ENCODE measurements around the gene LMF1. TPM values are rescaled to one million over a fixed set of nuclear protein-coding genes. Genes with fewer than 3 reads are reported as not detected.
A peak's percentile ranks its signal among the peaks of the same experiment; 100 is the strongest.

The LMF1 gene
- 10 to 100 TPM; 28.2 to 42.2 (median 41.2) TPM for total RNA-seq
- total RNA-seq (2013), result 19.5 TPM

DNA sequence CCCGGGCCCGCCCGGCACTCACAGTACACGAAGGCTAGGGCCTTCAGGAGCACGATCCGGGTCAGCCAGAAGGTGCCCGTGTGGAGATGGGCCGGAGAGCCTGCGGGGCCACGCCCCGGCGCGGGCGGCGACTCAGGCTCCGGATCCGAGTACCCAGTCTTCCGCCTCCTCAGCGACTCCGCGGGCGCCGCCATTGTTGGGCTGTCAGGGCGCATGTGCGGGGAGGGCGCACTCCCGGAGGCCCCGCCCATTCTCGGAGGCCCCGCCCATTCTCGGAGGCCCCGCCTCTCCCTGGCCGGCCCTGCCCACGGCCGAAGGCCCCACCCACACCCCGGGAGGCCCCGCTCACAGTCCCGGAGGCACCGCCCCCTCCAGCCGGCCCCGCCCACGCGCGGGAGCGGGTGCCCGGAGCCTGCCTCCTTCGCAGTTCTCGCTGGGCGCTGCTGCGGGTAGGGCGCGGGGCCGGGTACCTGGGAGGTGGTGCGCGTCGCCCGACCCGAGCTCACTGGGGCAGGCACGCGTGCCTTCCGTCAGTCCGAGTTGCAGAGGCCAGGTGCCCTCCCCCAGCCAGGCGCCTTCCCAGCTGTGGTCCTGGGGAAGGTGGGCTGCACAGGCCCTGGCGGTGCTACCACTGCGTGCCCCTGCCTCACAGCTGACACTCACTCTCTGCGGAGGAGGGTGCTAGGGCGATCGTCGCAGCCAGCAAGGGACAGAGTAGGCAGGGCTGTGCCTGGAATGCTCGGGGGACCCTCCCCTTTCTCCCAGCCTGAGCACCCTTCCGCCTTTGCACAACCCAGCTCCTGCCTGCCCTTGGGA is at the start of gene LMF1:
LMF1 (minus strand) TSS at position 219 of the 816 bp plus-strand sequence; CDS start at position 215, 4 bp downstream.
- Histone ChIP-seq H3K27ac (ENCODE audit: low read length) (peak within 1 kb of the TSS; percentile 75), H3K36me3 (ENCODE audit: control insufficient read depth, insufficient read depth, low read length) (no peaks in the 10 kb centered on the region), H3K27me3 (ENCODE audit: control insufficient read depth, insufficient read depth, low read length) (no peaks in the 10 kb centered on the region), H3K4me3 (ENCODE audit: low read length) (peak within 1 kb of the TSS; percentile 76), H3K4me1 (ENCODE audit: control insufficient read depth, insufficient read depth, low read length) (peaks cover 17% of the 10 kb centered on the region), H3K9me3 (ENCODE audit: control insufficient read depth, insufficient read depth, low read length) (no peaks in the 10 kb centered on the region)
- H3K4me3 Mint-ChIP-seq, result peak within 1 kb of the TSS; percentile 88
- H3K27me3 Mint-ChIP-seq (ENCODE audit: low read depth in 2 of 2), result no peaks in the 10 kb centered on the region
- no peaks in the 10 kb centered on the region for H3K9me3 Mint-ChIP-seq
- DNase-seq (peak; percentile 95 to 97), ATAC-seq (peak; percentile 96 to 99 (median 98))
- H3K27ac Mint-ChIP-seq, result peak within 1 kb of the TSS; percentile 31 to 59
- 3% methylated on average over 70 of the region's 71 CpGs for WGBS (ENCODE audit: insufficient coverage)
- TF ChIP-seq, protein P1, sequence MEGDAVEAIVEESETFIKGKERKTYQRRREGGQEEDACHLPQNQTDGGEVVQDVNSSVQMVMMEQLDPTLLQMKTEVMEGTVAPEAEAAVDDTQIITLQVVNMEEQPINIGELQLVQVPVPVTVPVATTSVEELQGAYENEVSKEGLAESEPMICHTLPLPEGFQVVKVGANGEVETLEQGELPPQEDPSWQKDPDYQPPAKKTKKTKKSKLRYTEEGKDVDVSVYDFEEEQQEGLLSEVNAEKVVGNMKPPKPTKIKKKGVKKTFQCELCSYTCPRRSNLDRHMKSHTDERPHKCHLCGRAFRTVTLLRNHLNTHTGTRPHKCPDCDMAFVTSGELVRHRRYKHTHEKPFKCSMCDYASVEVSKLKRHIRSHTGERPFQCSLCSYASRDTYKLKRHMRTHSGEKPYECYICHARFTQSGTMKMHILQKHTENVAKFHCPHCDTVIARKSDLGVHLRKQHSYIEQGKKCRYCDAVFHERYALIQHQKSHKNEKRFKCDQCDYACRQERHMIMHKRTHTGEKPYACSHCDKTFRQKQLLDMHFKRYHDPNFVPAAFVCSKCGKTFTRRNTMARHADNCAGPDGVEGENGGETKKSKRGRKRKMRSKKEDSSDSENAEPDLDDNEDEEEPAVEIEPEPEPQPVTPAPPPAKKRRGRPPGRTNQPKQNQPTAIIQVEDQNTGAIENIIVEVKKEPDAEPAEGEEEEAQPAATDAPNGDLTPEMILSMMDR (IDR thresholded peaks at IDR 0.05), result no peak
- intact Hi-C loops (cut with micrococcal nuclease), result no loop called here
- H3K36me3 Mint-ChIP-seq, result no peaks in the 10 kb centered on the region
- peaks cover 10 to 14% of the 10 kb centered on the region in 2 donors for H3K4me1 Mint-ChIP-seq

DNA sequence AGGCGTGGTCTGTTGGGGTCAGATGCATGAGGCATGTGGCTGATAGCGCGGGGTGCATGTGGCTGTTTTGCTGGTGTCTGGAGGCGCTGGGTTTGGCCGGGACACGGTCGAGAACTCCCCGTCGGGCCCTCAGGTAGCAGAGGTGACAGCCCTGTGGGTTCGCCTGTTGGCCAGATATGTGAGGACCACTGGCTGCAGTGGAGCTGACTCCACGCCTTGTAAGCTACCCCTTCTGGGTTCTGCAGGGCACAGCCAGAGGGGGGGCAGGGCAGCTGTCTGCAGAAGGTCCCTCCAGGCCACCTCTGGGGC is 49.3 kb upstream of the LMF1 start:
- no peak overlapping the region for H3K27ac Mint-ChIP-seq
- no peaks in the 10 kb centered on the region for H3K9me3 Mint-ChIP-seq
- no peaks in the 10 kb centered on the region for H3K9me3 ChIP-seq (ENCODE audit: control insufficient read depth, insufficient read depth, low read length)
- no peaks in the 10 kb centered on the region for H3K27me3 Mint-ChIP-seq (ENCODE audit: low read depth in 2 of 2)
- no peaks in the 10 kb centered on the region for H3K4me1 ChIP-seq (ENCODE audit: control insufficient read depth, insufficient read depth, low read length)
- no peaks in the 10 kb centered on the region for H3K27me3 ChIP-seq (ENCODE audit: control insufficient read depth, insufficient read depth, low read length)
- ATAC-seq (no peak), DNase-seq (no peak)
- H3K36me3 Mint-ChIP-seq, result no peaks in the 10 kb centered on the region
- 95% methylated on average over 11 of the region's 11 CpGs for whole genome bisulfite sequencing (ENCODE audit: insufficient coverage)
- no peaks in the 10 kb centered on the region for H3K36me3 ChIP-seq (ENCODE audit: control insufficient read depth, insufficient read depth, low read length)
- H3K27ac ChIP-seq (ENCODE audit: low read length), result no peak overlapping the region
- TF ChIP-seq, protein P1 (IDR thresholded peaks at IDR 0.05), result no peak
- H3K4me1 Mint-ChIP-seq, result no peaks in the 10 kb centered on the region
- H3K4me3 ChIP-seq (ENCODE audit: low read length), result no peak overlapping the region
- H3K4me3 Mint-ChIP-seq, result no peak overlapping the region
- intact Hi-C loops (cut with micrococcal nuclease), result no loop called here

GRCh38 chr16:1019231-1020090 is 48.7 kb upstream of the LMF1 start:
- WGBS (ENCODE audit: insufficient coverage), result 91% methylated on average over 66 of the region's 66 CpGs
- H3K27ac ChIP-seq (ENCODE audit: low read length), result no peak overlapping the region

More at GRCh38 chr16:1019231-1020090, 48.7 kb upstream of the LMF1 start:
- no peaks in the 10 kb centered on the region for H3K36me3 Mint-ChIP-seq
- intact Hi-C loops (cut with micrococcal nuclease), result no loop called here
- ATAC-seq, result no peak
- H3K36me3 ChIP-seq (ENCODE audit: control insufficient read depth, insufficient read depth, low read length), result no peaks in the 10 kb centered on the region
- no peaks in the 10 kb centered on the region for H3K27me3 Mint-ChIP-seq (ENCODE audit: low read depth in 2 of 2)
- H3K9me3 ChIP-seq (ENCODE audit: control insufficient read depth, insufficient read depth, low read length), result no peaks in the 10 kb centered on the region
- TF ChIP-seq, protein P1 (IDR thresholded peaks at IDR 0.05), result no peak
- no peaks in the 10 kb centered on the region for H3K27me3 ChIP-seq (ENCODE audit: control insufficient read depth, insufficient read depth, low read length)
- DNase-seq, result no peak
- no peak overlapping the region for H3K4me3 ChIP-seq (ENCODE audit: low read length)
- H3K4me1 Mint-ChIP-seq, result no peaks in the 10 kb centered on the region
- no peaks in the 10 kb centered on the region for H3K9me3 Mint-ChIP-seq
- H3K27ac Mint-ChIP-seq, result no peak overlapping the region
- no peaks in the 10 kb centered on the region for H3K4me1 ChIP-seq (ENCODE audit: control insufficient read depth, insufficient read depth, low read length)
- H3K4me3 Mint-ChIP-seq, result no peak overlapping the region

Measured in natural killer cell (primary cell).